ENCODE results near the gene PARD3.

PARD3 gene

DNA sequence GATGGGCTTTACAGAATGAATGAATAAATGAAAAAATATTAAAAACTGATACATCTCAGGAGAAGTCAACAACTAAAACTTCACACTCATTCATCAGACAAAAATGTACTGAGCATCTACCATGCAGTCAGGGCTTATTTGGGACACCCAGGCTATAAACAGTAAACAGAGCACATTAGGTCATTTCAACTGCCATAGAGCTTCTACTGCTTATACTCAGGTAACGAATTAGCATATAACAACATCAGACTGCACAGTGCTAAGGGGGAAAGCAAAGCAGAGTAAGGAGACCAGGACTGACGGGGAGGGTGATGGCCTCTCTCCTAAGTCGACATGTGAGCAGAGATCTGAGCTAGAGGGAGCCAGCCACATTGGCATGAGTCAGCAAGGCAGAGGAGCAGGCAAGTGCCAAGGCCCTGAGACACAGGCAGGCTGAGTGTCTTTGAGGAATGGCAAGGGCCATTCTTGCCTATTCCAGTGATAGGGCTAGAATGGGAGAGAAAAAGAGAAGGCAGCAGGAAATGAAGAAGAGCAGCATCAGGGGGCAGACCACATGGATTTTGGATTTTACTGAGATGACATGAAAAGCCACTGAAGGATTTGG is 528.9 kb downstream of the PARD3 start:
- H3K27me3 ChIP-seq (ENCODE audit: insufficient read depth, low read length, poor library complexity, severe bottlenecking) = no peaks in the 10 kb centered on the region
- no peaks in the 10 kb centered on the region for H3K9me3 ChIP-seq (ENCODE audit: insufficient read depth, low read depth, low read length)
- H3K9ac ChIP-seq (ENCODE audit: low read depth, low read length, poor library complexity, severe bottlenecking) = no peak overlapping the region
- no peaks in the 10 kb centered on the region for H3K9me2 ChIP-seq (replicated peaks; ENCODE audit: low read depth, low read length)
- no peaks in the 10 kb centered on the region for H3K36me3 ChIP-seq (ENCODE audit: insufficient read depth, low read length)
- H2AFZ ChIP-seq (ENCODE audit: low read length) = no peak overlapping the region
- H3K79me2 ChIP-seq (ENCODE audit: insufficient read depth, low read length) = no peaks in the 10 kb centered on the region
- H3K4me2 ChIP-seq (ENCODE audit: low read depth, low read length, poor library complexity, severe bottlenecking) = no peak overlapping the region
- no peak for TF ChIP-seq EZH2phosphoT487 (IDR thresholded peaks at IDR 0.05; ENCODE audit: borderline replicate concordance)
- TF ChIP-seq, protein P1, sequence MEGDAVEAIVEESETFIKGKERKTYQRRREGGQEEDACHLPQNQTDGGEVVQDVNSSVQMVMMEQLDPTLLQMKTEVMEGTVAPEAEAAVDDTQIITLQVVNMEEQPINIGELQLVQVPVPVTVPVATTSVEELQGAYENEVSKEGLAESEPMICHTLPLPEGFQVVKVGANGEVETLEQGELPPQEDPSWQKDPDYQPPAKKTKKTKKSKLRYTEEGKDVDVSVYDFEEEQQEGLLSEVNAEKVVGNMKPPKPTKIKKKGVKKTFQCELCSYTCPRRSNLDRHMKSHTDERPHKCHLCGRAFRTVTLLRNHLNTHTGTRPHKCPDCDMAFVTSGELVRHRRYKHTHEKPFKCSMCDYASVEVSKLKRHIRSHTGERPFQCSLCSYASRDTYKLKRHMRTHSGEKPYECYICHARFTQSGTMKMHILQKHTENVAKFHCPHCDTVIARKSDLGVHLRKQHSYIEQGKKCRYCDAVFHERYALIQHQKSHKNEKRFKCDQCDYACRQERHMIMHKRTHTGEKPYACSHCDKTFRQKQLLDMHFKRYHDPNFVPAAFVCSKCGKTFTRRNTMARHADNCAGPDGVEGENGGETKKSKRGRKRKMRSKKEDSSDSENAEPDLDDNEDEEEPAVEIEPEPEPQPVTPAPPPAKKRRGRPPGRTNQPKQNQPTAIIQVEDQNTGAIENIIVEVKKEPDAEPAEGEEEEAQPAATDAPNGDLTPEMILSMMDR (conservative IDR thresholded peaks at IDR 0.05; ENCODE audit: low read length) = peak; percentile 27
- H3K4me3 ChIP-seq (ENCODE audit: low read length, poor library complexity, severe bottlenecking) = no peak overlapping the region
- H4K20me1 ChIP-seq (ENCODE audit: insufficient read depth, low read length, poor library complexity, severe bottlenecking) = no peaks in the 10 kb centered on the region
- H3K4me1 ChIP-seq (ENCODE audit: insufficient read depth, low read length, poor library complexity, severe bottlenecking) = peaks cover 6% of the 10 kb centered on the region
- no peaks in the 10 kb centered on the region for H3F3A ChIP-seq (ENCODE audit: low read depth)

DNA sequence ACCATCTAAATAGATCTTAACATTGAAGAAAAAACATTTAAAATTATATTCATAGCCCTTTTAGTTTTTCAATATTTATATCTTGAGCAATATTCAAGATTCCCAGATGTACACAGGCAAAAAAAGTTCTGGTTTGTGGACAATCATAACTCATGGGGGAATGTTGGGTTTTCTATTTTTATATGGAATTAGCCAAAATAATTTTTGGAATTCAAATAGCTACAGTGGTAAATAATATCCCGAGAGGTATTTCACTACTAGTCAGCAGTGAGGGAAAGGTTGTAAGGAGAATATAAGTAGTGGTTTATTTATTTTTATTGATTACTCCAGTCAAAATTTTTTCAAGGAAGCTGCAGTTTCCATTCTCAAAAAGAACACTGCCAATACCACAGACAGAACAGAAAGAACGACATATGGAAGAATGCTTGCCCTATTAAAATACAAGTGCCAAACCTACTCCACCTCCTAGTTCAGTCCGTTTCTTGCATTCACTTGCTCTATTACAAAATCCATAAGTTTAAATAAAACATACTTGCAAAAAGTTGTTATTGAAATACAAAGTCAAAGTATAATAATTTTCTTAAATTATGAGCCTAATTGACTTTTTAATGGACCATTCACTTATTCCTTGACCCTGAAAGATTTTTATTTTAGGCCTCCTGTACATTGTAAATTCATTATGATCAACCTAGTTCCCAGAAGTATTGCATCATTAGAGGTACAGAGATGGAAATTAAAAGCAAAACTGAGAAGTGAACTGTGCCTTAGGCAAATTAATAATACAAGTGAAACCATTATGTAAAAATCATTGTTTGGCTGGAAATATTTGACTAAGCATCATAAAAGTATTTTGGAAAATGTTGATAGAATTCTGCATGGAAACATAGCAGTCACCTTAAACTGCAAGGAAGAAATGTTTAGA is 533.2 kb downstream of the PARD3 start:
- Histone ChIP-seq H3K36me3 (ENCODE audit: insufficient read depth, low read length) (no peaks in the 10 kb centered on the region), H4K20me1 (ENCODE audit: insufficient read depth, low read length, poor library complexity, severe bottlenecking) (no peaks in the 10 kb centered on the region), H3K27me3 (ENCODE audit: insufficient read depth, low read length, poor library complexity, severe bottlenecking) (no peaks in the 10 kb centered on the region), H3K9me2 (replicated peaks; ENCODE audit: low read depth, low read length) (no peaks in the 10 kb centered on the region), H3K79me2 (ENCODE audit: insufficient read depth, low read length) (no peaks in the 10 kb centered on the region), H3K4me2 (ENCODE audit: low read depth, low read length, poor library complexity, severe bottlenecking) (no peak overlapping the region), H3F3A (ENCODE audit: low read depth) (no peaks in the 10 kb centered on the region), H2AFZ (ENCODE audit: low read length) (no peak overlapping the region), H3K4me3 (ENCODE audit: low read length, poor library complexity, severe bottlenecking) (no peak overlapping the region), H3K4me1 (ENCODE audit: insufficient read depth, low read length, poor library complexity, severe bottlenecking) (peaks cover 9% of the 10 kb centered on the region), H3K9ac (ENCODE audit: low read depth, low read length, poor library complexity, severe bottlenecking) (no peak overlapping the region), H3K9me3 (ENCODE audit: insufficient read depth, low read depth, low read length) (no peaks in the 10 kb centered on the region)
- no peak for TF ChIP-seq EZH2phosphoT487 (IDR thresholded peaks at IDR 0.05; ENCODE audit: borderline replicate concordance)
- TF ChIP-seq, protein P1 (conservative IDR thresholded peaks at IDR 0.05; ENCODE audit: low read length) = no peak

DNA sequence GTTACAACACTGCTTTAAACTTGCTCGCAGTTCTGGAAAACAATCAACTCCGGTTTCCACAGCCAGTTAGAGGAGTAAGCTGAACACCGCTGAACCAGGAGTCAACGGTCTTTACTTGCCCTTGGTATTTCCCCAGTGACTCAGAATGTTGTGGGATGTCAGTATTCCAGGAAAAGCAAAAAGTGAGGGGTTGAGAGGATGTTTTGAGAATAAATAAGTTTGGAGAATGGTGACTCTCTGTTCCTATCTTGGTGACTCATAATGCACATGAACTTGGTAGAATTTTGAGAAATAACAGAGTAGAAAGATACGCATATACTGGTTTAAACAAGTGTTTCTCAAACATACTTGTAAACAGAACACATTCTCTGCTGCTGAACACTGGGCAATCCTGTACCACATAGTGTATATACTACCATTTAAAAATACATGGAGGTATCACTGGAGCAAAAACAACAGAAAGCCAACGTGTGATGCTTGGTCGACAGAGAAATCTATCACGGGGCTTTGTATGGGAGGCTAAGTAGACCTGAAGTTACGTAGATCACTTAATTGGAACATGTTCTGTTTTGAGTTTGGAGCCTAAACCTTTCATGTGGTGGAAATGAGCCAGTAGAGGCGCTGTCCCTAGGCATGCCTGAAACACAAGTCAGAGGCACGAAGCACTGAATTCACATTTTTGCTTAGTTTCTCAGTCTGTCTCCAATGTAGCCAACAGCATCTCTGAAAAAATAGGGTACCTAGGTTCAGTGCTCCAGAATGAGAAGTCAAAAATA is 534.3 kb downstream of the PARD3 start:
- no peaks in the 10 kb centered on the region for H3K27me3 ChIP-seq (ENCODE audit: insufficient read depth, low read length, poor library complexity, severe bottlenecking)
- H3K36me3 ChIP-seq (ENCODE audit: insufficient read depth, low read length) = no peaks in the 10 kb centered on the region
- H3K9ac ChIP-seq (ENCODE audit: low read depth, low read length, poor library complexity, severe bottlenecking) = no peak overlapping the region
- H3K4me1 ChIP-seq (ENCODE audit: insufficient read depth, low read length, poor library complexity, severe bottlenecking) = peaks cover 5% of the 10 kb centered on the region
- H2AFZ ChIP-seq (ENCODE audit: low read length) = no peak overlapping the region
- no peaks in the 10 kb centered on the region for H3F3A ChIP-seq (ENCODE audit: low read depth)
- no peak for TF ChIP-seq EZH2phosphoT487 (IDR thresholded peaks at IDR 0.05; ENCODE audit: borderline replicate concordance)
- TF ChIP-seq, protein P1 (conservative IDR thresholded peaks at IDR 0.05; ENCODE audit: low read length) = peak; percentile 50
- H3K9me2 ChIP-seq (replicated peaks; ENCODE audit: low read depth, low read length) = no peaks in the 10 kb centered on the region
- no peak overlapping the region for H3K4me2 ChIP-seq (ENCODE audit: low read depth, low read length, poor library complexity, severe bottlenecking)
- no peaks in the 10 kb centered on the region for H3K9me3 ChIP-seq (ENCODE audit: insufficient read depth, low read depth, low read length)
- no peaks in the 10 kb centered on the region for H3K79me2 ChIP-seq (ENCODE audit: insufficient read depth, low read length)
- no peak overlapping the region for H3K4me3 ChIP-seq (ENCODE audit: low read length, poor library complexity, severe bottlenecking)
- no peaks in the 10 kb centered on the region for H4K20me1 ChIP-seq (ENCODE audit: insufficient read depth, low read length, poor library complexity, severe bottlenecking)

Data from Loucy (cell line).